HFF-Myc (cell line): ENCODE data around the gene NUP205.
A peak's percentile ranks its signal among the peaks of the same experiment; 100 is the strongest.

ENCODE experiments used
- DNase-seq: peaks from one replicate; pipeline ENCODE4 v3.0.0-alpha.2; 2011; ENCODE audit warnings: low read depth; ENCODE audit errors: extremely low read depth
- H3K4me3 ChIP-seq: replicated peaks from 2 replicates; pipeline ENCODE4 v1.5.1; 2011; ENCODE audit warnings: low read depth, mild to moderate bottlenecking, control low read depth, low read length
- CTCF ChIP-seq: IDR thresholded peaks from 2 replicates; pipeline ENCODE4 v1.5.1; 2012; ENCODE audit warnings: mild to moderate bottlenecking, low read depth, low read length, control low read depth; ENCODE audit errors: missing control alignments

The NUP205 gene

GRCh38 chr7:135557455-135558336, at the start of gene NUP205:
Gene NUP205 (plus strand): TSS chr7:135557917. CDS start chr7:135557945, 28 bp downstream.
- peak; percentile 60 for DNase-seq
- peak within 1 kb of the TSS; percentile 85 for H3K4me3 ChIP-seq
- no peak for TF ChIP-seq CTCF

- no peak for TF ChIP-seq CTCF
- H3K4me3 ChIP-seq: peak overlapping the region; percentile 97
- no peak for DNase-seq
These were observed 48.7 kb upstream of the NUP205 start for GRCh38 chr7:135508883-135509588.

GRCh38 chr7:135509589-135509838, 48.2 kb upstream of the NUP205 start:
- no peak for DNase-seq
- no peak for TF ChIP-seq CTCF
- peak overlapping the region; percentile 97 for H3K4me3 ChIP-seq

GRCh38 chr7:135509839-135510591, 47.7 kb upstream of the NUP205 start, which contains the start of gene CNOT4:
Gene CNOT4 (minus strand): TSS chr7:135510102. CDS start chr7:135438331, 71,771 bp downstream.
- peak within 1 kb of the TSS; percentile 97 for H3K4me3 ChIP-seq
- TF ChIP-seq CTCF: no peak

GRCh38 chr7:135510592-135511183, 47.0 kb upstream of the NUP205 start:
- TF ChIP-seq CTCF: no peak
- H3K4me3 ChIP-seq: peak overlapping the region; percentile 97
- DNase-seq: no peak

More at GRCh38 chr7:135509839-135510591, 47.7 kb upstream of the NUP205 start, which contains the start of gene CNOT4:
- DNase-seq: peak; percentile 80
